Measurements from ENCODE around the gene GAL3ST3. TPM values are rescaled to one million over a fixed set of nuclear protein-coding genes. Genes with fewer than 3 reads are reported as not detected.
A peak's percentile ranks its signal among the peaks of the same experiment; 100 is the strongest.
"Not testable (repeated sequence)": the region's sequence is repeated elsewhere in the genome, so short reads cannot be mapped to it uniquely, and the experiment has no call there.

The GAL3ST3 gene
- total and polyA plus RNA-seq, 2 donors: 0.25 to 0.42 TPM

DNA sequence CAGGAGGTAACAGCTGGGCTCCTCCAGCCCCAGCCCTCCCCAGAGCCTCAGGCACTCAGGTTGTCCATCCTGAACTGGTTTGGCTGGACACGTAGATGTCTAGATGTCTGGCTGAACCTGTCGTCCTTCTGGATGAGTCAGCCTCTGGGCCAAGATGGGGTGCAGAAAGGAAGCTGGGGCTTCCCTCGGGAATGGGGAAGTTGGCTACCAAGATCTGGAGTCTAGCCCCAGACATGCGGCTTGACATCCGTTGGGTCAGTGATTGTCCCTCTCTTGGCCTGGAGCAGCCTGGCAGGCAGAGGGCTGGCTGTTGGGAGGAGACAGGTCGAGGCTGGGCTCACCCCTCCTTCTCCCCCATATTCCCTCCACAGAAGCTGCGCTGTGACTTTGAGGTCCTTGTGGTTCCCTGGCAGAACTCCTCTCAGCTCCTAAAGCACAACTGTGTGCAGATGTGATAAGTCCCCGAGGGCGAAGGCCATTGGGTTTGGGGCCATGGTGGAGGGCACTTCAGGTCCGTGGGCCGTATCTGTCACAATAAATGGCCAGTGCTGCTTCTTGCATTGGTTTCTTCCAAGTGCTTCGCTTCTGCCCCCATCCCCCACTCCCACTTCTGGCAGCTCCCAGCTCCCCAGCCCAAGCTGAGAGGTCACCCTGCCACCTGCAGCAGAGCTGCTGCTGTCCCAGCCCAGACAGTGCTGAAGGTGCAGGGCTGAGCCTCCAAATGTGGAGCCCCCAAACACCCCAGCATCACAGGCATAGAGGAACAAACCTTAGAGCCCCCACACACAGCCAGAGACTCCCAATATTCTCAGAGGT is 35.8 kb downstream of the GAL3ST3 start:
- Histone ChIP-seq H3K4me1 (ENCODE audit: control insufficient read depth in 2 of 2, insufficient read depth in 2 of 2, low read length in 2 of 2) (peaks cover 2 to 16% of the 10 kb centered on the region in 2 donors), H3K27ac (ENCODE audit: low read depth in 1 of 2, low read length in 1 of 2) (no peak overlapping the region), H3K4me3 (ENCODE audit: low read length in 2 of 2) (no peak overlapping the region), H3K9me3 (ENCODE audit: control insufficient read depth in 2 of 2, insufficient read depth in 1 of 2, low read length in 1 of 2) (peaks cover 0 to 4% of the 10 kb centered on the region in 2 donors), H3K27me3 (ENCODE audit: control insufficient read depth in 2 of 2, insufficient read depth in 1 of 2, low read length in 1 of 2) (peaks cover 12 to 50% of the 10 kb centered on the region in 2 donors), H3K36me3 (ENCODE audit: control insufficient read depth in 2 of 2, insufficient read depth in 2 of 2, low read length in 1 of 2) (no peaks in the 10 kb centered on the region)
- WGBS: 45% methylated on average over 12 of the region's 12 CpGs
- no peak for DNase-seq (ENCODE audit: low read depth in 6 of 9, low spot score in 9 of 9)

GRCh38 chr11:66012371-66012945 is 36.5 kb downstream of the GAL3ST3 start:
- no peak overlapping the region for H3K27ac ChIP-seq (ENCODE audit: low read depth in 1 of 2, low read length in 1 of 2)
- H3K9me3 ChIP-seq (ENCODE audit: control insufficient read depth in 2 of 2, insufficient read depth in 1 of 2, low read length in 1 of 2): peaks cover 0 to 4% of the 10 kb centered on the region in 2 donors
- peaks cover 2 to 21% of the 10 kb centered on the region in 2 donors for H3K4me1 ChIP-seq (ENCODE audit: control insufficient read depth in 2 of 2, insufficient read depth in 2 of 2, low read length in 2 of 2)
- 71% methylated on average over 12 of the region's 12 CpGs for WGBS
- H3K27me3 ChIP-seq (ENCODE audit: control insufficient read depth in 2 of 2, insufficient read depth in 1 of 2, low read length in 1 of 2): peaks cover 12 to 50% of the 10 kb centered on the region in 2 donors
- DNase-seq (ENCODE audit: low read depth in 6 of 9, low spot score in 9 of 9): no peak
- H3K36me3 ChIP-seq (ENCODE audit: control insufficient read depth in 2 of 2, insufficient read depth in 2 of 2, low read length in 1 of 2): no peaks in the 10 kb centered on the region
- H3K4me3 ChIP-seq (ENCODE audit: low read length in 2 of 2): no peak overlapping the region

- WGBS: 8% methylated on average over 61 of the region's 61 CpGs
- DNase-seq (ENCODE audit: low read depth in 6 of 9, low spot score in 9 of 9): no peak
- H3K9me3 ChIP-seq (ENCODE audit: control insufficient read depth in 2 of 2, insufficient read depth in 1 of 2, low read length in 1 of 2): peaks cover 0 to 4% of the 10 kb centered on the region in 2 donors
- peaks cover 2 to 27% of the 10 kb centered on the region in 2 donors for H3K4me1 ChIP-seq (ENCODE audit: control insufficient read depth in 2 of 2, insufficient read depth in 2 of 2, low read length in 2 of 2)
- H3K27ac ChIP-seq (ENCODE audit: low read depth in 1 of 2, low read length in 1 of 2): no peak within 1 kb of the TSS
- peak within 1 kb of the TSS in 1 of 2 donors; percentile 10 for H3K4me3 ChIP-seq (ENCODE audit: low read length in 2 of 2)
- peaks cover 0 to under 1% of the 10 kb centered on the region in 2 donors for H3K36me3 ChIP-seq (ENCODE audit: control insufficient read depth in 2 of 2, insufficient read depth in 2 of 2, low read length in 1 of 2)
- H3K27me3 ChIP-seq (ENCODE audit: control insufficient read depth in 2 of 2, insufficient read depth in 1 of 2, low read length in 1 of 2): peaks cover 12 to 50% of the 10 kb centered on the region in 2 donors
Measured at GRCh38 chr11:66011785-66012303, 37.1 kb downstream of the GAL3ST3 start, which contains the start of gene CST6. Gene CST6, plus strand, starts transcription at chr11:66012008. Its CDS starts 37 bp downstream, at chr11:66012045.

DNA sequence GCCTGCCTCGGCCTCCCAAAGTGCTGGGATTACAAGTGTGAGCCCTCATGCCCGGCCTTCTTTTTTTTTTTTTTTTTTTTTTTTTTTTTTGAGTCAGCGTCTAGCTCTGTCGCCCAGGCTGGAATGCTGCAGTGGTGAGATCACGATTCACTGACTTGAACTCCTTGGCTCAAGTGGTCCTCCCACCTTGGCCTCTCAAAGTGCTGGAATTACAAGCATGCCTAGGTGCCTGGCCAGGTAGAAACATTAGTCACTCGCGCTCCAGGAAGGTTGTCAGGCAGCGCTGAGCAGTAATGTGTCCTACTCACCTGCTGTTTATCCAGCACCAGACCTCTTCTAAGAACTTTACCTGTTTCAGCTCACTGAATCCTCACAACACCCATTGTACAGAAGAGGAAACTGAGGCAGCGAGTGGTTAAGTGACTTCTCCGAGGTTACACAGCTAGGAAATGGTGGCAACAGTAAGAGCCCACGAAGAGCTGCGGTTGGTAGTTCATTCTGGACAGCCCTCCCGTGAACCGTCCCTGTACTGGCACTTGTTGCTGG is 37.6 kb downstream of the GAL3ST3 start:
- DNase-seq (ENCODE audit: low read depth in 6 of 9, low spot score in 9 of 9): no peak

GRCh38 chr11:66010036-66010435 is 38.9 kb downstream of the GAL3ST3 start:
- WGBS: 87% methylated on average over 4 of the region's 4 CpGs
- DNase-seq (ENCODE audit: low read depth in 6 of 9, low spot score in 9 of 9): not testable (repeated sequence)

More for the DNA sequence above, 37.6 kb downstream of the GAL3ST3 start:
- H3K36me3 ChIP-seq (ENCODE audit: control insufficient read depth in 2 of 2, insufficient read depth in 2 of 2, low read length in 1 of 2): peaks cover 0 to 4% of the 10 kb centered on the region in 2 donors
- H3K27me3 ChIP-seq (ENCODE audit: control insufficient read depth in 2 of 2, insufficient read depth in 1 of 2, low read length in 1 of 2): peaks cover 12 to 50% of the 10 kb centered on the region in 2 donors
- WGBS: 63% methylated on average over 14 of the region's 14 CpGs
- peaks cover 0 to 4% of the 10 kb centered on the region in 2 donors for H3K9me3 ChIP-seq (ENCODE audit: control insufficient read depth in 2 of 2, insufficient read depth in 1 of 2, low read length in 1 of 2)
- peak overlapping the region in 1 of 2 donors; percentile 10 for H3K4me3 ChIP-seq (ENCODE audit: low read length in 2 of 2)
- H3K27ac ChIP-seq (ENCODE audit: low read depth in 1 of 2, low read length in 1 of 2): no peak overlapping the region
- H3K4me1 ChIP-seq (ENCODE audit: control insufficient read depth in 2 of 2, insufficient read depth in 2 of 2, low read length in 2 of 2): peaks cover 2 to 32% of the 10 kb centered on the region in 2 donors

GRCh38 chr11:66008468-66009101 is 40.4 kb downstream of the GAL3ST3 start:
- peaks cover 17 to 18% of the 10 kb centered on the region in 2 donors for H3K36me3 ChIP-seq (ENCODE audit: control insufficient read depth in 2 of 2, insufficient read depth in 2 of 2, low read length in 1 of 2)
- H3K4me3 ChIP-seq (ENCODE audit: low read length in 2 of 2): no peak overlapping the region
- peaks cover 12 to 45% of the 10 kb centered on the region in 2 donors for H3K27me3 ChIP-seq (ENCODE audit: control insufficient read depth in 2 of 2, insufficient read depth in 1 of 2, low read length in 1 of 2)
- WGBS: 87% methylated on average over 10 of the region's 10 CpGs
- H3K9me3 ChIP-seq (ENCODE audit: control insufficient read depth in 2 of 2, insufficient read depth in 1 of 2, low read length in 1 of 2): peaks cover 0 to 4% of the 10 kb centered on the region in 2 donors
- H3K27ac ChIP-seq (ENCODE audit: low read depth in 1 of 2, low read length in 1 of 2): no peak overlapping the region
- no peak for DNase-seq (ENCODE audit: low read depth in 6 of 9, low spot score in 9 of 9)
- H3K4me1 ChIP-seq (ENCODE audit: control insufficient read depth in 2 of 2, insufficient read depth in 2 of 2, low read length in 2 of 2): peaks cover 2 to 36% of the 10 kb centered on the region in 2 donors

More at GRCh38 chr11:66010036-66010435, 38.9 kb downstream of the GAL3ST3 start:
- H3K27ac ChIP-seq (ENCODE audit: low read depth in 1 of 2, low read length in 1 of 2); H3K9me3 ChIP-seq (ENCODE audit: control insufficient read depth in 2 of 2, insufficient read depth in 1 of 2, low read length in 1 of 2); H3K36me3 ChIP-seq (ENCODE audit: control insufficient read depth in 2 of 2, insufficient read depth in 2 of 2, low read length in 1 of 2); H3K4me3 ChIP-seq (ENCODE audit: low read length in 2 of 2): not testable (repeated sequence)
- Histone ChIP-seq H3K27me3 (ENCODE audit: control insufficient read depth in 2 of 2, insufficient read depth in 1 of 2, low read length in 1 of 2) (peaks cover 12 to 50% of the 10 kb centered on the region in 2 donors), H3K4me1 (ENCODE audit: control insufficient read depth in 2 of 2, insufficient read depth in 2 of 2, low read length in 2 of 2) (peaks cover 2 to 32% of the 10 kb centered on the region in 2 donors)

DNA sequence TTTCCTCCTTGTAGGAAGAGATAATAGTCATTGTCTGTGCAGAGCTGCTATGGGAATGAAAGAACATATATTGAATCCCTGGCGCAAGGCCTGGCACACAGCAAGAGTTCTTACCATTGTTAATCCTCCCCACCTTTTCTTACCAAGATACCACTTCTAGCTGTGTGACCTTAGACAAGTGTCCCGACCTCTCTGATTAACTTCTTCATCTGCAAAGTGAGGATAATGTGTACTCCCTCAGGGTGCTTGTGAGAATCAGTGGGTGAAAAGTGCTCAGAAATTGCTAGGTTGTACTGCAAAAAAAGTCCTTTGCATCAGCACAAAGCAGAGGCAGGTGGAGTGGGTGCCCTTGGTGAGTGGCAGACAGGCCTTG is 40.9 kb downstream of the GAL3ST3 start:
- Histone ChIP-seq H3K36me3 (ENCODE audit: control insufficient read depth in 2 of 2, insufficient read depth in 2 of 2, low read length in 1 of 2) (peaks cover 19 to 22% of the 10 kb centered on the region in 2 donors), H3K27ac (ENCODE audit: low read depth in 1 of 2, low read length in 1 of 2) (no peak overlapping the region), H3K27me3 (ENCODE audit: control insufficient read depth in 2 of 2, insufficient read depth in 1 of 2, low read length in 1 of 2) (peaks cover 12 to 40% of the 10 kb centered on the region in 2 donors), H3K9me3 (ENCODE audit: control insufficient read depth in 2 of 2, insufficient read depth in 1 of 2, low read length in 1 of 2) (peaks cover 0 to 4% of the 10 kb centered on the region in 2 donors), H3K4me3 (ENCODE audit: low read length in 2 of 2) (no peak overlapping the region), H3K4me1 (ENCODE audit: control insufficient read depth in 2 of 2, insufficient read depth in 2 of 2, low read length in 2 of 2) (peaks cover 2 to 38% of the 10 kb centered on the region in 2 donors)
- no peak for DNase-seq (ENCODE audit: low read depth in 6 of 9, low spot score in 9 of 9)
- 62% methylated on average over 2 of the region's 2 CpGs for WGBS

GRCh38 chr11:66007201-66007634 is 41.7 kb downstream of the GAL3ST3 start:
- WGBS: 43% methylated on average over 5 of the region's 5 CpGs

More at GRCh38 chr11:66007201-66007634, 41.7 kb downstream of the GAL3ST3 start:
- Histone ChIP-seq H3K4me3 (ENCODE audit: low read length in 2 of 2) (no peak overlapping the region), H3K27me3 (ENCODE audit: control insufficient read depth in 2 of 2, insufficient read depth in 1 of 2, low read length in 1 of 2) (peaks cover 10 to 31% of the 10 kb centered on the region in 2 donors), H3K27ac (ENCODE audit: low read depth in 1 of 2, low read length in 1 of 2) (no peak overlapping the region), H3K36me3 (ENCODE audit: control insufficient read depth in 2 of 2, insufficient read depth in 2 of 2, low read length in 1 of 2) (peaks cover 19 to 22% of the 10 kb centered on the region in 2 donors), H3K4me1 (ENCODE audit: control insufficient read depth in 2 of 2, insufficient read depth in 2 of 2, low read length in 2 of 2) (peaks cover 7 to 39% of the 10 kb centered on the region in 2 donors), H3K9me3 (ENCODE audit: control insufficient read depth in 2 of 2, insufficient read depth in 1 of 2, low read length in 1 of 2) (peaks cover 0 to 4% of the 10 kb centered on the region in 2 donors)
- DNase-seq (ENCODE audit: low read depth in 6 of 9, low spot score in 9 of 9): no peak

All from thymus (tissue), 11 donors.